Astrocyte of the spinal cord (primary cell): ENCODE data around the gene MYO1H.
A peak's percentile ranks its signal among the peaks of the same experiment; 100 is the strongest.

Source experiments
- DNase-seq: peaks from one replicate; pipeline ENCODE4 v3.0.0; 2011; ENCODE audit warnings: low read depth, low spot score
- H3K4me3 ChIP-seq: 2 replicates; pipeline ENCODE4 v1.5.1; 2011; ENCODE audit warnings: low read depth, mild to moderate bottlenecking, low read length, moderate library complexity
- CTCF ChIP-seq: IDR thresholded peaks from 2 replicates; pipeline ENCODE4 v1.5.1; 2012; ENCODE audit warnings: low read depth, mild to moderate bottlenecking, low read length, inconsistent platforms
- in situ Hi-C: cut with HindIII; loops from 2 replicates; pipeline ENCODE4 v1.10.0; 2017; ENCODE audit warnings: low sequenced_read_pairs

The MYO1H gene

GRCh38 chr12:109463756-109464155, 116.1 kb downstream of the MYO1H start:
- in situ Hi-C loops = no loop called here
- TF ChIP-seq CTCF = no peak
- peak overlapping the region; percentile 17 for H3K4me3 ChIP-seq
- DNase-seq = no peak

- in situ Hi-C loops = no loop called here
- no peak overlapping the region for H3K4me3 ChIP-seq
- TF ChIP-seq CTCF = no peak
- no peak for DNase-seq
Observed at GRCh38 chr12:109464642-109465351, 117.1 kb downstream of the MYO1H start.

GRCh38 chr12:109466305-109466704, 118.6 kb downstream of the MYO1H start:
- TF ChIP-seq CTCF = no peak
- no peak overlapping the region for H3K4me3 ChIP-seq
- DNase-seq = no peak
- in situ Hi-C loops = no loop called here

- no peak for TF ChIP-seq CTCF
- in situ Hi-C loops = no loop called here
- no peak for DNase-seq
- no peak overlapping the region for H3K4me3 ChIP-seq
Observed at GRCh38 chr12:109466821-109467220, 119.1 kb downstream of the MYO1H start.

GRCh38 chr12:109467978-109468676, 120.4 kb downstream of the MYO1H start:
- TF ChIP-seq CTCF = no peak
- in situ Hi-C loops = no loop called here
- no peak overlapping the region for H3K4me3 ChIP-seq
- no peak for DNase-seq

- no peak overlapping the region for H3K4me3 ChIP-seq
- no peak for DNase-seq
- in situ Hi-C loops = no loop called here
- TF ChIP-seq CTCF = no peak
Observed at GRCh38 chr12:109469517-109469916, 121.8 kb downstream of the MYO1H start.
